Measurements from ENCODE around the gene KIF22.

Gene KIF22

DNA sequence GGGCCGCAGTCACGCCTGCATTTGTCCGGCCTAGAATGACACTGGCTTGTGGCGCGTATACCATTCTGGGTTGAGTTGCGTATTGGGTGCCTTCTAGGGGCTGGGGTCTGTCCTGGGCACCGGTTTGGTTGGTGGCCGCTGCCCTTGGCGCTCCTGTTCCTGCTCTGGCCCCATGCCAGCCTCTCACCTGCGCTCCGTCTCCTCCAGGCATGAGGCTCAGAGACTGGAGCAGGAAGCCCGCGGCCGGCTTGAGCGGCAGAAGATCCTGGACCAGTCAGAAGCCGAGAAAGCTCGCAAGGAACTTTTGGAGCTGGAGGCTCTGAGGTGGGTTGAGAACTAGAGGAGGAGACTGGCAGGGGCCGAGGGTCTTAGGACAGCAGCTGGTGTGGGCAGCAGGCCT is 55.1 kb downstream of the KIF22 start:
- DNase-seq: no peak
- intact Hi-C loops (cut with DNase I): no loop called here

DNA sequence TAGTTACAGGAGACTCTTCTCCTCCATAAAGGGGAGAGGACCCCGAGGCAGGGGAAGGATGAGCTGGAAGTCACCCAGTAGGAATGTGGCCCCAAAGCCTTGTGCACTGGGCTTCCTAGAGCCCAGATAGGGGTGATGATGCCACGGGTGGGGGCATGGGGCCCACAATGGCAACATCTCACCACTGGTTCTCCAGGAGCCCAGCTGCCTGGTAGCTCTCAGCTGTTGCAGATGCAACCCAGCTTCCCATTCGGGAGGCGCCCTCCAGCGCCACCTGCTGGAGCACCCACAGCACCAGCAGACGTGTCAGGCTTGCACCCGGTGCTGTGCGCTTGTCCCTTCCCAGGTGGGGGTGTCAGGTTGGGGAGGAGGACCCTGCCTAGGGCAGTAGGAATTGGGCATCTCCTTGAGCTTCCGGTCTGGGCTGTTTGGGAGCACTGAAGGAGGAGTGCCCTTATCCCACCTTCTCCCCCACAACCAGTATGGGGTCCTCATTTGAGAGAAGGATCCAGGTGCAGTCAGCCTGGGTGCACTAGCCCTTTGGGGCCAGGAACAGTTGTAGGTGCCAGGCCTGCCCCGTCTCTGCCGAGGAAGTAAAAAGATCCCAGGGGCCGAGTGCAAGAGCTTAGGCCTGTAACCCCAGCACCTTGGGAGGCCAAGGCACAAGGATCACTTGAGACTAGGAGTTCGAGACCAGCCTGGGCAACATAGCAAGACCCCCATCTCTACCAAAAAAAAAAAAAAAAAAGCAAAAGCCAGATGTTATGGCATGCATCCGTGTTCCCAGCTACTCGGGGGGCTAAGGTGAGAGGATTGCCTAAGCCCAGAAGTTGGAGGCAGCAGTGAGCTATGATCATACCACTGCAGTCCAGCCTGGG is 58.1 kb downstream of the KIF22 start:
- peak; percentile 28 to 93 (median 80) for DNase-seq
- intact Hi-C loops (cut with DNase I): no loop called here

DNA sequence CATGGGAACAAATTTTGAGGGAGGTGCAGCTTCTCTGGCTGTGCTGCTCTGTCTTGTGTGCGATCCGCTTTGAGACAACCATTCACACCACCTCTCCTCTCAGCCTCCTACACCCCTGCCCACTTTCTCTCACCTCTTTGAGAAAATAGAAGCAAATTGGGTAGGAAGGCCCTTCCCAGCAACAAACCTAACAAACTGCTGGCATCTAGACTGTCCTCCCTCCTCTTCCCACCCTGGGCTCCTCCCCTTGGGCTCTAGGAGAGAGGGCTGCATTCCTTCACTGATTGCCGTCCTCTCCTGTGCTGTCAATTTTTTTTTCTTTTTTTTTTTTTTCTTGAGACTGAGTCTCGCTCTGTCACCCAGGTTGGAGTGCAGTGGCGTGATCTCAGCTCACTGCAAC is 59.0 kb downstream of the KIF22 start:
- intact Hi-C loops (cut with DNase I): no loop called here

DNA sequence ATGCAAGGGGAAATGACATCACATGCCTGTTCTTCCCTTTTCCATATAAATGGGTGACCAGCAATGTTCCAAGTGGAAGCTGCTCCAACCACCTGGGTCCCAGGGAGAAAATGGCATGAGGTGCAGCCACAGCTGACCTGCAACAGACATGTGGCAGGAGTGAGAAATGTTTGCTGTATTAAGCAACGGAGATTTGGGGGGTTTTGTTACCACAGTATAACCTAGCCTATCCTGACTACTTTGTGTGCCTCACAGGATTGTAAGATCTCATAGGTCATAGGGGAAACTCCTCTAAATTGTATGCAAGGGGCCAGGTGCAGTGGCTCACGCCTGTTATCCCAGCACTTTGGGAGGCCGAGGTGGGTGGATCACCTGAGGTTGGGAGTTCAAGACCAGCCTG is 60.4 kb downstream of the KIF22 start:
- DNase-seq: no peak

More for the DNA sequence above, 59.0 kb downstream of the KIF22 start:
- peak in 21 of 42 donors; percentile 9 to 78 (median 36) for DNase-seq

DNA sequence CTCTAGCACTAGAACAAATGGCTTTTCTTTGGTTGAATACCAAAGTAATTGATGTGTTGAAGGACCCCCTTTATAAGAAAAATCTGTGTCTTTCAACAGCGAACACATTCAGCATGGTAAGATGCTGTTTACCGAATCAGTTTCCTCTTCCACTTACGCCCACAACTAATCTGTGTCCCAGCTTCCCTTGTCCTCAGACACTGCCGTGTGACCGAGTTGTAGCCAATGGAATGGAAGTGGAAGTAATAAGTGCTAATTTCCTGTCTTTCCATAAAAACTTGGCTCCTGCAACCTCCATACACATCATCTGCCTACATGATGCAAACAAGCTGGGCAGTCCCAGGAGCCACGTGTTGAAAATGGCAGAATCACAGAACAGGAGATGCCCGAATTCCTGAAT is 62.1 kb downstream of the KIF22 start:
- intact Hi-C loops (cut with DNase I): no loop called here
- peak in 1 of 42 donors; percentile 18 for DNase-seq

More for the DNA sequence above, 60.4 kb downstream of the KIF22 start:
- intact Hi-C loops (cut with DNase I): no loop called here

DNA sequence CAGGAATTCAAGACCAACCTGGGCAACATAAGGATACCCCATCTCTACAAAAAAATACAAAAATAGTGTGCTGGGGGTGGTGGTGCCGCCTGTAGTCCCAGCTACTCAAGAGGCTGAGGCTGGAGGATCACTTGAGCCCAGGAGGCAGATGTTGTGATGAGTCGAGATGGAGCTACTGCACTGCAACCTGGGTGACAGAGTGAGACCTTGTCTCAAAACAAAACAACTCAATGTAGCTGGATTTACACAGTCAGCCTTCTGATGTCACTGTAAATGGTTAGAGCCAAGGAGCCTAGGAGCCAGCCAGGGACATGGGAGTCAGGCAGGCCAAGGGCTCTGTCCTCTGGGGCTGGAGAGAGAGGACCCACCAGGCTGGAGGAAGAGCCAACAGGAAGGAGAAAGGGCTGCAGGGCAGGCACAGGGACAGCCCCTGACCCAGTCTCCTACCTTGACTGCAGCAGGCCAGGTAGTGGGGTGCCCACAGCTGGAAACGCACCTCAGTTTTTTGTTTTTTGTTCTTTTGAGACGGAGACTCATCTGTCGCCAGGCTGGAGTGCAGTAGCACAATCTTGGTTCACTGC is 64.1 kb downstream of the KIF22 start:
- no peak for DNase-seq
- intact Hi-C loops (cut with DNase I): no loop called here
